IMR-90 (cell line): ENCODE data around the gene DUS1L. TPM values are rescaled to one million over a fixed set of nuclear protein-coding genes. Genes with fewer than 3 reads are reported as not detected.

Experiments used
- ATAC-seq: fragments of 200-7000 bp; cut with Tn5 transposase; 2 replicates; pipeline ENCODE4 v1.9.1; 2020; ENCODE audit warnings: low read depth, mild to moderate bottlenecking, moderate library complexity
- BruUV-seq: library from RNA; stranded (reverse); fragments of 400-500 nt; replicated peaks from 2 replicates; lab custom pipeline; 2021; lab: Mats Ljungman, UMichigan
- CTCF ChIA-PET: fragments of 300-600 bp; formaldehyde crosslinking; extraction: SDS; loops from one replicate; lab custom pipeline; 2021; ENCODE audit warnings: antibody characterized with exemption; lab: Yijun Ruan, JAX
- POLR2A ChIA-PET: fragments of 300-600 bp; sonication (Branson Sonifier 250); formaldehyde crosslinking; loops from one replicate; lab custom pipeline; 2022; ENCODE audit warnings: antibody characterized with exemption; ENCODE audit not compliant: unreplicated experiment; lab: Charles Lee
- DNase-seq: peaks from one replicate; pipeline ENCODE4 v3.0.0; 2013
- H2AFZ ChIP-seq: replicated peaks from 2 replicates; pipeline ENCODE3; 2013; ENCODE audit warnings: low read length, mild to moderate bottlenecking; ENCODE audit not compliant: poor library complexity
- H2AK5ac ChIP-seq: 2 replicates; pipeline ENCODE4 v1.6.1; 2013; ENCODE audit warnings: low read depth, low read length, inconsistent platforms
- H2AK9ac ChIP-seq: replicated peaks from 2 replicates; pipeline ENCODE3; 2013; ENCODE audit warnings: mild to moderate bottlenecking, low read depth, low read length, moderate library complexity; ENCODE audit not compliant: poor library complexity
- H2BK120ac ChIP-seq: 2 replicates; pipeline ENCODE4 v1.6.1; 2013; ENCODE audit warnings: low read depth, low read length, inconsistent platforms
- H2BK15ac ChIP-seq: 3 replicates; pipeline ENCODE4 v1.6.1; 2013; ENCODE audit warnings: low read depth, low read length, inconsistent platforms
- H2BK20ac ChIP-seq: 2 replicates; pipeline ENCODE4 v1.6.1; 2013; ENCODE audit warnings: low read depth, mild to moderate bottlenecking, inconsistent platforms, low read length, moderate library complexity
- H2BK5ac ChIP-seq: 2 replicates; pipeline ENCODE4 v1.6.1; 2013; ENCODE audit warnings: mild to moderate bottlenecking, low read depth, low read length, inconsistent platforms; ENCODE audit not compliant: poor library complexity, severe bottlenecking
- H3K14ac ChIP-seq: replicated peaks from 2 replicates; pipeline ENCODE4 v1.6.1; 2013; ENCODE audit warnings: low read depth, low read length, inconsistent platforms
- H3K18ac ChIP-seq: 2 replicates; pipeline ENCODE4 v1.6.1; 2013; ENCODE audit warnings: low read depth, low read length, control low read depth
- H3K23ac ChIP-seq: 2 replicates; pipeline ENCODE4 v1.6.1; 2013; ENCODE audit warnings: low read depth, low read length, inconsistent platforms
- H3K27ac ChIP-seq: 2 replicates; pipeline ENCODE4 v1.5.1; 2013; ENCODE audit warnings: mild to moderate bottlenecking, control low read depth, low read length; ENCODE audit not compliant: insufficient read depth
- H3K27me3 ChIP-seq: 2 replicates; pipeline ENCODE4 v1.6.1; 2013; ENCODE audit warnings: low read length; ENCODE audit not compliant: control insufficient read depth, insufficient read depth
- H3K36me3 ChIP-seq: 2 replicates; pipeline ENCODE4 v1.6.1; 2013; ENCODE audit warnings: low read length, mixed read lengths; ENCODE audit not compliant: control insufficient read depth, insufficient read depth
- H3K4ac ChIP-seq: 2 replicates; pipeline ENCODE4 v1.6.1; 2013; ENCODE audit warnings: low read depth, low read length, inconsistent platforms
- H3K4me1 ChIP-seq: 2 replicates; pipeline ENCODE4 v1.6.1; 2013; ENCODE audit warnings: low read length, mixed read lengths; ENCODE audit not compliant: control insufficient read depth, insufficient read depth
- H3K4me2 ChIP-seq: 2 replicates; pipeline ENCODE4 v1.6.1; 2013; ENCODE audit warnings: low read depth, mild to moderate bottlenecking, control low read depth, low read length, moderate library complexity
- H3K4me3 ChIP-seq: 2 replicates; pipeline ENCODE4 v1.5.1; 2013; ENCODE audit warnings: low read depth, mild to moderate bottlenecking, control low read depth, low read length, moderate library complexity; ENCODE audit not compliant: insufficient read depth
- H3K56ac ChIP-seq: 2 replicates; pipeline ENCODE4 v1.6.1; 2013; ENCODE audit warnings: low read length, inconsistent platforms; ENCODE audit not compliant: insufficient read depth; ENCODE audit errors: extremely low read depth
- H3K79me1 ChIP-seq, 2 experiments: 2 replicates each; pipeline ENCODE4 v1.6.1; 2013; ENCODE audit warnings: low read length in 2 of 2, inconsistent platforms in 1 of 2, low read depth in 1 of 2
- H3K9ac ChIP-seq: 2 replicates; pipeline ENCODE4 v1.6.1; 2013; ENCODE audit warnings: low read depth, low read length, control low read depth
- H3K9me1 ChIP-seq: 2 replicates; pipeline ENCODE4 v1.6.1; 2013; ENCODE audit warnings: low read length, inconsistent platforms; ENCODE audit not compliant: insufficient read depth
- H3K9me3 ChIP-seq: 2 replicates; pipeline ENCODE4 v1.6.1; 2013; ENCODE audit warnings: low read length; ENCODE audit not compliant: control insufficient read depth, insufficient read depth
- H4K20me1 ChIP-seq: 2 replicates; pipeline ENCODE4 v1.6.1; 2013; ENCODE audit warnings: low read length, inconsistent platforms; ENCODE audit not compliant: insufficient read depth
- H4K5ac ChIP-seq: 2 replicates; pipeline ENCODE4 v1.6.1; 2013; ENCODE audit warnings: mild to moderate bottlenecking, low read depth, low read length, control low read depth
- H4K8ac ChIP-seq, 2 experiments: 2 replicates each; pipeline ENCODE4 v1.6.1; 2013; ENCODE audit warnings: low read depth in 2 of 2, low read length in 2 of 2, control low read depth in 1 of 2, inconsistent platforms in 1 of 2
- H4K91ac ChIP-seq: 2 replicates; pipeline ENCODE4 v1.6.1; 2013; ENCODE audit warnings: low read depth, low read length, inconsistent platforms; ENCODE audit not compliant: insufficient read depth
- CTCF ChIP-seq: conservative IDR thresholded peaks from 2 replicates; pipeline ENCODE4 v1.5.1; 2012; ENCODE audit warnings: mild to moderate bottlenecking, low read depth, low read length, improper control_type of control experiment
- RFX5 ChIP-seq: IDR thresholded peaks from 2 replicates; pipeline ENCODE4 v1.8.0; 2012; ENCODE audit warnings: low read depth, mild to moderate bottlenecking, low read length, moderate library complexity
- WGBS, 2 experiments: methylation state at CpG; one replicate each; pipeline versions ENCODE4 v1.1.5 to v1.1.7; 2013; ENCODE audit warnings: missing lambda C conversion rate in 2 of 2; ENCODE audit not compliant: insufficient read length in 1 of 2; ENCODE audit errors: extremely low coverage in 2 of 2; 5-methylcytosine and 5-hydroxymethylcytosine counted together
- dilution Hi-C: fragments of 300-500 bp; cut with HindIII; formaldehyde crosslinking; loops from one replicate; pipeline ENCODE4 v1.14.3; 2018; ENCODE audit warnings: low sequenced_read_pairs; ENCODE audit not compliant: unreplicated experiment
- in situ Hi-C: fragments of 300-500 bp; cut with MboI; formaldehyde crosslinking; loops from 3 replicates; pipeline ENCODE4 v1.14.3; 2019; ENCODE audit warnings: low sequenced_read_pairs, inconsistent platforms, mixed read lengths
- intact Hi-C: fragments of 100-400 bp; cut with micrococcal nuclease; formaldehyde crosslinking; loops from 2 replicates; pipeline ENCODE4 v1.10.0; 2022
- polyA plus RNA-seq, 3 experiments: library from polyadenylated mRNA; depleted of rRNA; stranded (reverse); fragments of >200 nt; gene quantifications; 2 replicates each; pipeline ENCODE4 v1.2.3, GENCODE V29; 2012; ENCODE audit warnings: low replicate concordance in 1 of 3
- total RNA-seq: library from RNA; depleted of rRNA; stranded (reverse); fragments of >200 nt; gene quantifications from 2 replicates; pipeline ENCODE4 v1.2.3, GENCODE V29; 2012

DUS1L gene
- total and polyA plus RNA-seq, 2 of the 4 experiments (the other 2 are of a cell fraction) = 29.0 to 76.9 TPM

GRCh38 chr17:82011617-82012187, 53.9 kb downstream of the DUS1L start:
- Histone ChIP-seq H3K23ac (no peak overlapping the region), H2BK120ac (no peak overlapping the region), H2BK5ac (no peak overlapping the region), H3K4me3 (no peak overlapping the region), H3K9ac (no peak overlapping the region), H3K14ac (no peak overlapping the region), H4K8ac (no peak overlapping the region), H3K27ac (no peak overlapping the region), H3K79me1 (no peaks in the 10 kb centered on the region), H3K9me3 (no peaks in the 10 kb centered on the region), H3K18ac (no peak overlapping the region), H4K20me1 (no peaks in the 10 kb centered on the region; the same call in 1 of the 2 replicates), H4K5ac (no peak overlapping the region), H2BK15ac (no peak overlapping the region), H2AFZ (no peak overlapping the region), H3K56ac (no peak overlapping the region), H3K4me2 (no peak overlapping the region), H3K36me3 (peaks cover 3% of the 10 kb centered on the region; the same call in 1 of the 2 replicates), H3K4ac (no peak overlapping the region), H2AK9ac (no peak overlapping the region), H3K9me1 (no peaks in the 10 kb centered on the region), H4K91ac (no peak overlapping the region), H2BK20ac (no peak overlapping the region), H2AK5ac (no peak overlapping the region), H3K4me1 (peaks cover under 1% of the 10 kb centered on the region; the same call in 1 of the 2 replicates), H3K27me3 (no peaks in the 10 kb centered on the region)
- 89% methylated on average over 4 of the region's 19 CpGs; no CpG with 5 or more reads in 1 of the 2 experiments for WGBS, 2 experiments
- CTCF ChIA-PET = no interaction called here
- ATAC-seq (no peak), DNase-seq (no peak)
- intact Hi-C loops = no loop called here
- dilution Hi-C loops = no loop called here
- in situ Hi-C loops = no loop called here
- TF ChIP-seq RFX5 (no peak), CTCF (no peak)
- no TSS peak for BruUV-seq
- POLR2A ChIA-PET = no interaction called here
